HG02840 (cell line): ENCODE results near the gene TSSK2.
"Not testable (repeated sequence)": the region's sequence is repeated elsewhere in the genome, so short reads cannot be mapped to it uniquely, and the experiment has no call there.

ENCODE experiments used
- ATAC-seq: cut with Tn5 transposase; IDR thresholded peaks from one replicate; pipeline ENCODE4 v1.9.1; 2021; ENCODE audit warnings: mild to moderate bottlenecking, moderate library complexity, moderate number of reproducible peaks; ENCODE audit not compliant: unreplicated experiment, low FRiP score

The TSSK2 gene

GRCh38 chr22:19130959-19131684, at the start of gene TSSK2:
TSSK2 (plus strand) TSS chr22:19131308; CDS start chr22:19131400, 92 bp downstream.
- no peak for ATAC-seq

DNA sequence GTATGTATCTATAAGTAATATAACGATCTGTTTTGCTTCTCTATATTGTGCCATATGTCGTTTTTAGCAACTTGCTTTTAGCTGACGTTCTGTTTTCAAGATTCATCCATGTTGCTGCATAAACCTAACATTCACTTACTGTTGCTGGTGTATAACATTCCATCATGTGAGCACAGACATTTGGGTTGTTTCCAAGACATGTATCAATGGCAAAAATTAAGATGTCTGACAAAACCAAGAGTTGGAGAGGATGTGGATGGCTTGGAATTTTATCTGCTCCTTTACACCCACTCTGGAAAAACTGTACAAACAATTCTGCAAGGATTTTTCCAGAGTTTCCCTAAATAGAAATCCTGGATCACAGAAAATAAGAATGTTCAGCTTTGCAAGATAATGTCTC, 49.8 kb upstream of the TSSK2 start:
- ATAC-seq = no peak

DNA sequence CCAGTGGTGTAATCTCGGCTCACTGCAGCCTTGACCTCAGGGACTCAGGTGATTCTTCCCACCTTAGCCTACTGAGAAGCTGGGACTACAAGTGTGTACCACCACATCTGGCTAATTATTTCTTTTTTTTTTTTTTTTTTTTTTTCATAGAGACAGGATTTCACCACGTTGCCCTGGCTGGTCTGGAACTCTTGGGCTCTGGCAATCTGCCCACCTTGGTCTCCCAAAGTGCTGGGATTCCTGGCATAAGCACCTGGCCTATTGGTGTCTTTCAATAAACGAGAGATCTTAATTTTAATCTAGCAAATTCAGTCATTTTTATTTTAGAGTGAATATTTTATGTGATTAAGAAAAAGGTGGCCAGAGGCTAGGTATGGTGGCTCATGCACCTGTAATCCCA, 49.0 kb upstream of the TSSK2 start:
- no peak for ATAC-seq

- ATAC-seq = no peak
Observed at GRCh38 chr22:19082793-19083192, 48.3 kb upstream of the TSSK2 start.

DNA sequence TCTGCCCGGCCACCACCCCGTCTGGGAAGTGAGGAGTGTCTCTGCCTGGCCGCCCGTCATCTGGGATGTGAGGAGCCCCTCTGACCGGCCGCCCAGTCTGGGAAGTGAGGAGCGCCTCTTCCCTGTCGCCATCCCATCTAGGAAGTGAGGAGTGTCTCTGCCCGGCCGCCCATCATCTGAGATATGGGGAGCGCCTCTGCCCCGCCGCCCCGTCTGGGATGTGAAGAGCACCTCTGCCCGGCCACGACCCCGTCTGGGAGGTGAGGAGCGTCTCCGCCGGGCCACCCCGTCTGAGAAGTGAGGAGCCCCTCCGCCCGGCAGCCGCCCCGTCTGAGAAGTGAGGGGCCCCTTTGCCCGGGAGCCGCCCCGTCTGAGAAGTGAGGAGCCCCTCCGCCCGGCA, 47.0 kb upstream of the TSSK2 start:
- not testable (repeated sequence) for ATAC-seq

DNA sequence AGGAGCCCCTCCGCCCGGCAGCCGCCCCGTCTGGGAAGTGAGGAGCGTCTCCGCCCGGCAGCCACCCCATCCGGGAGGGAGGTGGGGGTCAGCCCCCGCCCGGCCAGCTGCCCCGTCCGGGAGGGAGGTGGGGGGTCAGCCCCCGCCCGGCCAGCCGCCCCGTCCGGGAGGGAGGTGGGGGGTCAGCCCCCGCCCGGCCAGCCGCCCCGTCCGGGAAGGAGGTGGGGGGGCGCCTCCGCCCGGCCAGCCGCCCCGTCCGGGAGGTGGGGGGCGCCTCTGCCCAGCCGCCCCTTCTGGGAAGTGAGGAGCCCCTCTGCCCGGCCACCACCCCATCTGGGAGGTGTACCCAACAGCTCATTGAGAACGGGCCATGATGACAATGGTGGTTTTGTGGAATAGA, 46.5 kb upstream of the TSSK2 start:
- ATAC-seq = not testable (repeated sequence)

DNA sequence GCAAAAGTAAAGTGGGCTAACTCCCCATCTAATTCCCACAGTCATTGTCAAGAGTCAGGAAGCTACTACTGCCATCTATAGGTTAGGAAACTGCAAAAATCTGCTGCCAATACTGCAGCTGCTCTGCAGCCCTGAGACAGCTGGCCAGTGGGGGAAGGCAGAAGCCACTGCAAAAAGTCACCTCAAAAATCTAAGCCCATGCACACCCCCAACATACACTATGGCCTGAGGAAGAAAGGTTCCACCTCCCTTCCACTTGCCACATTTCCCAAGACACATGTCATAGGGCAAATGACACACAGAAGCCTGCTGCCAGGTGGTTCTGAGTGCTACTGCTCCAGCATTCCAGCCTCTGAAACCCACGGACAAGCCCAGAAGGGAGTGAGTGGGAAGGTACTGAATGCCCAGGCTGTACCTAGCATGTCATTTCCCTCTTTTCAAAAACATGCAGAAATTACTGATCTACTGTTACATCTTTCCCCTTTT, 45.8 kb upstream of the TSSK2 start:
- no peak for ATAC-seq

DNA sequence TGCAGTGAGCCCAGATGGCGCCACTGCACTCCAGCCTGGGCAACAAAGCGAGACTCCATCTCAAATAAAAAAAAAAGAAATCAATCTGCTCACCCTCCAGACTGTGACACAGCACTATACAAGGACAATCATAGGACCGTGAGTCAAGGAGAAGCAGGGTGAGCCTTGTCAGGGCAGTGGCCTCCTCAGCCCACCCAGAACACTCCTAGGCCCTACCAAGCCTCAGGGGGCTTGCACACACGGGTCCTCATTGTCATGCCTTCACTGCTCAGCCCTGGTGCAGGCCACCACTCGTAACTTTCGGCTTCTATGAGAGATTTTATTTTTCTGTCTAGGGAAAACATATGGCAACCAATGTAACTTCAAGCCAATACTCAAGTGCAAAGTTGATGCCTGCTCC, 44.7 kb upstream of the TSSK2 start:
- ATAC-seq = no peak

DNA sequence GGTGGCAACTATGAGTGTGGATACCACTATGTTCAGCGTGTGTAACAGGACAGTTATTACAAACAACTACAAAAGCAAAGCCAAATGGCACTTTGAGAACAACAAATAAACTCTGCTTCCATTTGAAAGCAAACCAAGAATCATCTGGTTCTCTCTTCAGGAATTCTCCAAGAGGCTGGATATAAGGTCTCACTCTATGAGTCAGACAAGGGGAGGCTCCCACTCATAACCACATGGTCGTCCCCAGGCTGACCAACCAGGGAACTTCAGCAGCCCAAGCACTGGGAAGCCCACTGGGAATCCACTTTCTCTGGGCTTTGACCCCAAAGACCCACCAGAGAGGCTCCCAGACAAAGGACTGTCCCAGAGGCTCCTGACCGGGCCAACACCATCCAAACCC, 44.2 kb upstream of the TSSK2 start:
- no peak for ATAC-seq

GRCh38 chr22:19088866-19089595, 42.1 kb upstream of the TSSK2 start:
- ATAC-seq = no peak

- no peak for ATAC-seq
Observed at GRCh38 chr22:19090183-19090582, 40.9 kb upstream of the TSSK2 start.

DNA sequence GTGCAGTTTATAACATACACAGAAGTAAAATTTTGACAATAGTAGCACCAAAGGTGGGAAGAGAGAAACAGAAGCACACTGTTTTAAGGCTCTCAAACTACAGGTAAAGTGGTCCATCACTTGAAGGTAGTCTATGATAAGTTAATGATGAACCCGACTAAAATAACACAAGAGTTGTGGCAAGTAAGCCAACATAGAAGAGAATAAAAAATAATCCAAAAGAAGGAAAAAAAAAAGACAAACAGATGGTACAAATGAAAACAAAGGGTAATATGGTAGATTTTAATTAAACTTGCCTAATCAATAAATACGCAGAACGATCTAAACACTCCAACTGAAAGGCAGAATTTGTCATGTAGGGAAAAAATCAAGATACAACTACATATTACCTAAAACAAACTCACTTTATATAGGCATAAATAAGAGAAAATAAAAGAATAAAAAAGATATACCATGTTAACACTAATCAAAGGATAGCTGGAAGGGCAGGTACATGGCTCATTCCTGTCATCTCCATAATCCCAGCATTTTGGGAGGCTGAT, 40.5 kb upstream of the TSSK2 start:
- ATAC-seq = no peak

DNA sequence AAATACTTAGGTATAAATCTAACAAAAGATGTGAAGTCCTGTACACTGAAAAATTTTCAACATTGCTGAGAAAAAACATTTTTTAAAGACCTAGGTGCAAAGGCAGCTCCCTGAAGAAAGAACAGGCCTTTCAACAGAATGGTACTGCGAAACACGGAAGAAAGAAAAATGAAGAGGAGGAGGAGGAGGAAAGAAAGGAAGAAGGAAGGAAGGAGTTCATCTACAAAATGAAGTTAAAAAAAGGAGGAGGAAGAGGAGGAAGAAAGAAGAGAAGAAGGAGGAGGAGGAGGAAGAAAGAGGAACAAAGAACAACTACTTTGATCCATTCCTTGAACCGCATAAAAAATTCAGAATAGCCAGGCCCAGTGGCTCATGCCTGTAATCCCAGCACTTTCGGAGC, 38.4 kb upstream of the TSSK2 start:
- no peak for ATAC-seq

DNA sequence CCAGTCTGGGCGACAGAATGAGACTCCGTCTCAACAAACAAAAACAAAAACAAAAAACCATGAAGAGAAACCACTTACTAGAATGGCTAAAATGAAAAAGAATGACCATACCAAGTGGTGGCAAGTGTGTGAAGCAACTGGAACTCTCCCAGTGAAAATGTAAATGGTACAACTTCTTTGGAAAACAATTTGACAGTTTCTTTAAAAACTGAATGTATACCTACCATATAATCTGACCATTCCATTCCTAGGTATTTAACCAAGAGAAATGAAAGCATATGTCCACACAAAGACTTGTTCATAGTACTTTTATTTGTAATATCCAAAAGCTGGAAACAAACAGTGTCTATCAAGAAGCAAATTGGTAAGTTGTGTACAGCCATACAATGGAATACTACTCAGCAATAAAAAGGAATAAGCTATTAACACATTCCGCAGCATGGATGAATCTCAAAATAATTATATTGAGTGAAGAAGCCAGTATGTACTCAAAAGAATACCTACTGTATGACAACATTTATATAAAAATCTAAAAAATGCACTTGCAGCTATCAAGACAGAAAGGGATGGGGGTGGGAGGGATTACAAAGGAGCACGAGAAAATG, 36.6 kb upstream of the TSSK2 start:
- no peak for ATAC-seq

DNA sequence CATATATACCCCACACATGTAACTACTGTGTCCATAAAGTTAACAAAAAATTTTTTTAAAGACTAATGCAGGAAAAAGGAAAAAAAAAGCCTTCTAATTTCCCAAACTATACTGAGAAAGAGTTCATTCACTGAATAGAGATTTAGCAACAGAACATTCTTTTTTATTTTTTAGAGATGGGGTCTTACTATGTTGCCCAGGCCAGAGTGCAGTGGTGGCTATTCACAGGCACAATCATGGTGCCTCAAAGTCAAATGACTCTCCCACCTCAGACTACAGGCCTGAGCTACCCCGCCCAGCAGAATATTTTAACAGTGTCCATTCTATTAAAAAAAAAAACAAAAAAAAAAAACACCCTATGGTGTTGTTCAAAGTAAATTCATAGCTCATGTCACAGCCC, 34.6 kb upstream of the TSSK2 start:
- no peak for ATAC-seq

DNA sequence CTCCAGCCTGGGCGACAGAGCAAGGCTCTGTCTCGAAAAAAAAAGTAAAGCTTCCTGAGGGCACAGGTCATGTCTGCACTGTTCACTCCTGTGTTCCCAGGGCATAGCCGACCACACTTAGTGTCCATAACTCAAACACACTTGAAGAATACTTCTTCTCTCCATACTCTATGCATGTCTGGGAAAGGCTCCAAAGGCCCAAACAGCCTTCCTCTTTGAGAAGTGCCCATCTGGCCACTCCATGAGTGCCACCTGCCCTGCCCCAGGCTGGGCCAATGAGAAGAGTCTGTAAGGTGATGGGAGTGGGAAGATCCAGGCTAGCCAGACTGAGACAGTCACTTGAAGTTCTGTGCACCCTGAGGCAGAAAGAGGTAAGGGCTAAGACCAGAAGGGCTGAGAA, 33.6 kb upstream of the TSSK2 start:
- no peak for ATAC-seq

- no peak for ATAC-seq
Observed at GRCh38 chr22:19098157-19098556, 33.0 kb upstream of the TSSK2 start.

DNA sequence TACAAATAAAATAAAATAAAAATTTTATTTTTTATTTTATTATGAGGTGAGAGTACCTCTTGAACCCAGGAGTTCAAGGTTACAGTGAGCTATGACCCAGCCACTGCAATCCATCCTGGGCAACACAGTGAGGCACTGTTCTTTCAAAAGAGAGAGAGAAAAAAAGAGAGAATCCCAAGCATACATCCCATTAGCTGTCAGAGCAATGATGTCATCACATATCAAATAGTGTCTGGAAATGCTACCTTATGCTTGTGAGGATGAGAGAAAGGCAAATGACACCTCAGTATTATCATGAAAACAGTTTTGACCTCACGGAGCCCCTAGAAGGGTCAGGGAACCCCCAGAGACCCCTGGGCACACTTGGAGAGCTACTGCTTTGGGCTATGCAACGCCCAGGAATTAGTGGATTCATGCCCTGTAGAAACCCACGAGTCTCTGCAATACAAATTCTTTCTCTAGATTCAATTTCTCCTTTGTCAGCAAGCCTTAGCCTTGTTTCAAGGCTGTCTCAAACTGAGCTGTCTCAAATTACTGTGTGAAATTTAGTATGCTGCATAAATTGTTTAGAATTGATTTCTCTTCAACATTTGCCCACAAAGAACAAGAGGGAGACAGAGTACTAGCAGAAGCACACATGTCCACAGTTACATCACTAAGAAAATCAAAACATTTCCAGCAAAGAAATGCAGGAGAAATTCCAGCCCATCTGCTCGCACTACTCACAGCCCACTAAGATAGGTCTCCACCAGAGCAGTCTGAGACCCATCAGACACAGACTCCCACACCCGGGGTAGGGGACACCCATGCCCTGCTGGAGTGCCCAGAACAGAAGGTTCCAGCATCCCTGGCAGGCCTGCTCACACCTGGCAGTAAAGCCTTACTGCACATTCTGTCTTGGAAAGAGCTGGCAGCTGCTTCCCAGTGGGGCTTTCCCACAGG, 27.0 kb upstream of the TSSK2 start:
- ATAC-seq = no peak

DNA sequence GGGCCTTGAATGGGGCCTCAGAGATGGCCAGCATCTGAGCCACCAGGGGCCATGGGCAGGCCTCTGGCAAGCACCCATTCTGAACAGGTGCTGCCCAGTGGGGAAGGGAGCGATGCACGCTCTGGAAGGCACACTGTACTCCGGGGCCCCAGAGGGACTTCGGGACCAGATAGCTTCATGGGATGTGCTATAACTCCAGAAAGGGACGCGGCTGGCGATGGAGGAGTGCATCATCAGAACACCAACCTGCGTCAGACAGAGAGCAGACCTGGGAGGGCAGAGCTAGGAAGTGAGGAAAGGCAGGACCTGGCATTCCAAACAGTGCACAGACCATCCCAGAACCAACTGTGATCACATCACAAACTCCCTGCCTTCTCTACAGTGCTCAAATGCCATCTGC, 25.7 kb upstream of the TSSK2 start:
- ATAC-seq = no peak
